CD14-positive monocyte (primary cell): ENCODE measurements around the gene RPL19. TPM values are rescaled to one million over a fixed set of nuclear protein-coding genes. Genes with fewer than 3 reads are reported as not detected.

Experiments
- DNase-seq, 3 donors: peaks; one replicate each; pipeline ENCODE4 v3.0.0-alpha.2; 2011 to 2022
- H2AFZ ChIP-seq: 2 replicates; pipeline ENCODE4 v1.6.0; 2012; ENCODE audit warnings: mild to moderate bottlenecking, low read depth, low read length, inconsistent platforms; ENCODE audit not compliant: insufficient read depth, poor library complexity, severe bottlenecking
- H3K27ac ChIP-seq, 2 donors: 1 replicate in 1 of 2; 2 replicates in 1 of 2; pipeline ENCODE4 v1.5.1; 2012 to 2013; ENCODE audit warnings: low read length in 2 of 2, control low read depth in 1 of 2, inconsistent platforms in 1 of 2, low read depth in 1 of 2, mild to moderate bottlenecking in 1 of 2
- H3K27me3 ChIP-seq, 2 donors: one replicate each; pipeline versions ENCODE4 v1.6.0 to v1.6.1; 2011 to 2013; ENCODE audit warnings: low read length in 2 of 2; ENCODE audit not compliant: control insufficient read depth in 2 of 2, insufficient read depth in 2 of 2
- H3K36me3 ChIP-seq, 2 donors: replicated peaks in 1 of 2; 1 replicate in 1 of 2; 2 replicates in 1 of 2; pipeline versions ENCODE4 v1.5.1 to v1.6.1; 2012 to 2013; ENCODE audit warnings: low read length in 2 of 2, control low read depth in 1 of 2, inconsistent platforms in 1 of 2, mild to moderate bottlenecking in 1 of 2; ENCODE audit not compliant: insufficient read depth in 2 of 2, control insufficient read depth in 1 of 2
- H3K4me1 ChIP-seq, 2 donors: 1 replicate in 1 of 2; 2 replicates in 1 of 2; pipeline versions ENCODE4 v1.5.1 to v1.6.1; 2012 to 2013; ENCODE audit warnings: low read length in 2 of 2, control low read depth in 1 of 2, inconsistent platforms in 1 of 2, mild to moderate bottlenecking in 1 of 2, moderate library complexity in 1 of 2; ENCODE audit not compliant: insufficient read depth in 2 of 2, control insufficient read depth in 1 of 2
- H3K4me2 ChIP-seq: replicated peaks from 2 replicates; pipeline ENCODE3; 2012; ENCODE audit warnings: low read length, moderate library complexity, mild to moderate bottlenecking; ENCODE audit not compliant: poor library complexity, severe bottlenecking; ENCODE audit errors: extremely low read depth
- H3K4me3 ChIP-seq, 3 experiments: fragments of 200-600 bp in 1 of 3; sonication (generic) in 1 of 3; replicated peaks in 1 of 3; 1 replicate in 2 of 3; 2 replicates in 1 of 3; pipeline ENCODE4 v1.5.1; 2011 to 2013; ENCODE audit warnings: low read length in 3 of 3, mild to moderate bottlenecking in 3 of 3, control low read depth in 2 of 3, low read depth in 2 of 3, inconsistent platforms in 1 of 3, moderate library complexity in 1 of 3
- H3K79me2 ChIP-seq: 2 replicates; pipeline ENCODE4 v1.6.0; 2012; ENCODE audit warnings: mild to moderate bottlenecking, control low read depth, inconsistent platforms, low read length, moderate library complexity; ENCODE audit not compliant: insufficient read depth
- H3K9ac ChIP-seq: 2 replicates; pipeline ENCODE4 v1.6.0; 2017; ENCODE audit warnings: low read length, mild to moderate bottlenecking; ENCODE audit not compliant: insufficient read depth, poor library complexity, severe bottlenecking
- H3K9me3 ChIP-seq, 2 donors: replicated peaks in 1 of 2; 1 replicate in 1 of 2; 2 replicates in 1 of 2; pipeline versions ENCODE4 v1.5.1 to v1.6.1; 2012 to 2013; ENCODE audit warnings: low read length in 2 of 2, control low read depth in 1 of 2; ENCODE audit not compliant: control insufficient read depth in 1 of 2, insufficient read depth in 1 of 2
- H4K20me1 ChIP-seq: 2 replicates; pipeline ENCODE4 v1.6.0; 2012; ENCODE audit warnings: mild to moderate bottlenecking, low read length, control low read depth, moderate library complexity; ENCODE audit not compliant: insufficient read depth
- H3K27ac Mint-ChIP-seq, 7 donors: one replicate each; pipeline ENCODE4 v1.8.0; 2020; ENCODE audit warnings: mild to moderate bottlenecking in 7 of 7, mixed read lengths in 7 of 7, moderate library complexity in 6 of 7, inconsistent platforms in 2 of 7
- H3K27me3 Mint-ChIP-seq, 3 donors: one replicate each; pipeline ENCODE4 v1.8.0; 2021 to 2022; ENCODE audit warnings: low read depth in 3 of 3, mild to moderate bottlenecking in 3 of 3, mixed read lengths in 3 of 3, moderate library complexity in 3 of 3, inconsistent platforms in 1 of 3
- H3K36me3 Mint-ChIP-seq, 2 donors: one replicate each; pipeline ENCODE4 v1.8.0; 2020; ENCODE audit warnings: mixed read lengths in 2 of 2, inconsistent platforms in 1 of 2, mild to moderate bottlenecking in 1 of 2
- H3K4me1 Mint-ChIP-seq: one replicate; pipeline ENCODE4 v1.8.0; 2020; ENCODE audit warnings: mild to moderate bottlenecking, mixed read lengths
- H3K4me3 Mint-ChIP-seq, 2 donors: one replicate each; pipeline ENCODE4 v1.8.0; 2020; ENCODE audit warnings: mild to moderate bottlenecking in 2 of 2, mixed read lengths in 2 of 2, moderate library complexity in 1 of 2
- H3K9me3 Mint-ChIP-seq, 7 donors: one replicate each; pipeline ENCODE4 v1.8.0; 2020 to 2022; ENCODE audit warnings: mixed read lengths in 7 of 7, mild to moderate bottlenecking in 6 of 7, moderate library complexity in 6 of 7, inconsistent platforms in 2 of 7
- WGBS: methylation state at CpG from one replicate; pipeline ENCODE4 v1.1.5; 2013; ENCODE audit warnings: missing lambda C conversion rate; ENCODE audit not compliant: insufficient coverage; 5-methylcytosine and 5-hydroxymethylcytosine counted together
- intact Hi-C, 2 donors: fragments of 100-400 bp; cut with micrococcal nuclease; formaldehyde crosslinking; loops; one replicate each; pipeline versions ENCODE4 v1.15.0 to v1.15.1; 2023
- polyA plus RNA-seq, 3 donors: library from polyadenylated mRNA; depleted of rRNA in 1 of 3; unstranded in 2 of 3; stranded (reverse) in 1 of 3; fragments of 300-500 nt in 2 of 3; fragments of >200 nt in 1 of 3; fragmentation: Illumina TruSeq in 2 of 3; gene quantifications; 1 replicate in 2 of 3; 2 replicates in 1 of 3; pipeline ENCODE4 v1.2.3, GENCODE V29; 2012 to 2021
- TF ChIP-seq, protein P1 (sequence below): fragments of 200-600 bp; IDR thresholded peaks from one replicate; pipeline ENCODE4 v1.8.0; 2022; ENCODE audit warnings: antibody characterized with exemption, mild to moderate bottlenecking

The RPL19 gene
- polyA plus RNA-seq, 3 donors = 1,069 to 1,809 (median 1,232) TPM

DNA sequence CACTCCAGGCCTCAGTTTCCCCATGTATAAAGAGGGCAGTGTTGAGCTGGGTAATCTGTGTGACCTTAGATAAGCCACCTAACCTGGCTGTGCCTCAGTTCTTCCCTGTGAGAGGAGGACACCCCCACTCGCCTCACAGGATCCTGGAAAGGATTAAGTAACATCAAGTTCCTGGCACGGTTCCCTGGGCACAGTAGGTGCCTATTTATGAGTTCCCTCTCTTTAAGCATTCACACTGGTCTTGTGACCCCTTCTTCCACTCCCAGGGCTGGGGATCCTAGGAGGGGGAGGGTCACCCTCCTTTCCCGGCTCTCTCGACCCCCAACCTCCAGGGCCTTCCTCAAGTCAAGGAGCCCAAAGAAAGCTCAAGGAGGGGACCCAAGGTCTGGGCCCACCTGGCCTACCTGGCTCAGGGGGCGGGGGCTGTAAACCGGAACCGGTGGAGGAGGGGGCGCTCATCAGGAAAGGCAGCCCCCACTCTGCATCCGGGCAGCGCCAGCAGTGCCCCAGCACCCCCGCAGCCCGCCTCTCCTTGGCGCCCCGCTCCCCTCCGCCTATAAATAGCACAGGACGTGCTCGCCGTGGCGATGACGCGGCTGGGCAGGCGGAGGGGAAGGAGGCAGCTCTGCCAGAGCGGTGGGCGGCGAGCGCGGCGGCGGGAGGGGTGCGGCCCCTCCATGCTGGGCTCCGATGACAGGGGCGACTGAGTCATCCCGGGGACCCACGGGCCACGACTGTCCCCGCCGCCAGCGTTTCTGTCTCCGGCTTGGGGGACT lies 9.4 kb downstream of the RPL19 start:
- H3K9me3 ChIP-seq = no peaks in the 10 kb centered on the region
- peak overlapping the region; percentile 83 for H2AFZ ChIP-seq
- H3K4me3 ChIP-seq = peak overlapping the region; percentile 2 to 65 (median 40)
- intact Hi-C loops = loop anchor here in 1 of 2 donors (5.0 kb wide), 1 partner anchor 33 kb away; no protein-coding TSS in a partner anchor
- H4K20me1 ChIP-seq = peaks cover under 1% of the 10 kb centered on the region
- Mint-ChIP-seq H3K4me3 (peak overlapping the region; percentile 74 to 81), H3K36me3 (peaks cover 8% of the 10 kb centered on the region in 2 donors), H3K27me3 (peaks cover 9 to 31% (median 12%) of the 10 kb centered on the region in 3 donors), H3K27ac (peak overlapping the region in 6 of 7 donors; percentile 73 to 86 (median 80)), H3K4me1 (peaks cover 21% of the 10 kb centered on the region), H3K9me3 (peaks cover 0 to 8% (median 0%) of the 10 kb centered on the region in 7 donors)
- H3K79me2 ChIP-seq = no peaks in the 10 kb centered on the region
- peak overlapping the region; percentile 3 to 51 for H3K27ac ChIP-seq
- DNase-seq = peak; percentile 67 to 86 (median 74)
- TF ChIP-seq, protein P1, sequence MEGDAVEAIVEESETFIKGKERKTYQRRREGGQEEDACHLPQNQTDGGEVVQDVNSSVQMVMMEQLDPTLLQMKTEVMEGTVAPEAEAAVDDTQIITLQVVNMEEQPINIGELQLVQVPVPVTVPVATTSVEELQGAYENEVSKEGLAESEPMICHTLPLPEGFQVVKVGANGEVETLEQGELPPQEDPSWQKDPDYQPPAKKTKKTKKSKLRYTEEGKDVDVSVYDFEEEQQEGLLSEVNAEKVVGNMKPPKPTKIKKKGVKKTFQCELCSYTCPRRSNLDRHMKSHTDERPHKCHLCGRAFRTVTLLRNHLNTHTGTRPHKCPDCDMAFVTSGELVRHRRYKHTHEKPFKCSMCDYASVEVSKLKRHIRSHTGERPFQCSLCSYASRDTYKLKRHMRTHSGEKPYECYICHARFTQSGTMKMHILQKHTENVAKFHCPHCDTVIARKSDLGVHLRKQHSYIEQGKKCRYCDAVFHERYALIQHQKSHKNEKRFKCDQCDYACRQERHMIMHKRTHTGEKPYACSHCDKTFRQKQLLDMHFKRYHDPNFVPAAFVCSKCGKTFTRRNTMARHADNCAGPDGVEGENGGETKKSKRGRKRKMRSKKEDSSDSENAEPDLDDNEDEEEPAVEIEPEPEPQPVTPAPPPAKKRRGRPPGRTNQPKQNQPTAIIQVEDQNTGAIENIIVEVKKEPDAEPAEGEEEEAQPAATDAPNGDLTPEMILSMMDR = no peak
- peak overlapping the region; percentile 57 for H3K9ac ChIP-seq
- peaks cover 8% of the 10 kb centered on the region in 2 donors for H3K36me3 ChIP-seq
- peak overlapping the region; percentile 75 for H3K4me2 ChIP-seq
- peaks cover 0 to 11% of the 10 kb centered on the region in 2 donors for H3K27me3 ChIP-seq
- peaks cover 19 to 21% of the 10 kb centered on the region in 2 donors for H3K4me1 ChIP-seq
- under 1% methylated on average over 32 of the region's 39 CpGs for WGBS

DNA sequence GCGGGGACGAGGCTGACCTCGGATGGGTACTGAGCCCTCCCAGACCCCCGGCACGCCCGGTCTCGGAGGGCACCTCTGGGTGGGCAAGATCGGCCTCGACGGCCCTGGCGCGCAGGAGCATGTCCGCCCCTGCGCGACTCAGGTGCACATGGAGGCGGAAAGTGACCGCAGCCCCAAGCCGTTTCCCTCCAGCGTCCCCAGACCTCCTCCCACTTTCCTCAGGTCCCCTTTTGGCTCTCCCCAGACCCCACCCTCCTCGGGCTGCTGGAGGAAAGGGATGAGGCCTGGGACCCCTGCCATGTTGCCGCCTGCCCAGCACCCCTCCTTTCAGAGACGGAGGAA lies 10.0 kb downstream of the RPL19 start:
- Histone ChIP-seq H3K9me3 (no peaks in the 10 kb centered on the region), H3K27me3 (peaks cover 0 to 11% of the 10 kb centered on the region in 2 donors), H3K4me3 (peak overlapping the region; percentile 2 to 65 (median 40)), H3K79me2 (no peaks in the 10 kb centered on the region), H3K4me2 (peak overlapping the region; percentile 75), H3K36me3 (peaks cover 2% of the 10 kb centered on the region in 2 donors), H3K4me1 (peaks cover 19 to 21% of the 10 kb centered on the region in 2 donors), H3K27ac (no peak overlapping the region), H3K9ac (peak overlapping the region; percentile 57), H2AFZ (peak overlapping the region; percentile 83), H4K20me1 (no peaks in the 10 kb centered on the region)
- peaks cover 0 to 8% (median 0%) of the 10 kb centered on the region in 7 donors for H3K9me3 Mint-ChIP-seq
- H3K27ac Mint-ChIP-seq = peak overlapping the region in 6 of 7 donors; percentile 40 to 86 (median 76)
- peak overlapping the region; percentile 74 to 81 for H3K4me3 Mint-ChIP-seq
- WGBS = 3% methylated on average over 18 of the region's 22 CpGs
- H3K27me3 Mint-ChIP-seq = peaks cover 9 to 31% (median 12%) of the 10 kb centered on the region in 3 donors
- H3K4me1 Mint-ChIP-seq = peaks cover 21% of the 10 kb centered on the region
- peaks cover 2% of the 10 kb centered on the region in 2 donors for H3K36me3 Mint-ChIP-seq
- DNase-seq = no peak
- TF ChIP-seq, protein P1 = no peak
- intact Hi-C loops = no loop called here
